ENCODE data around the gene ZFP92. TPM values are rescaled to one million over a fixed set of nuclear protein-coding genes. Genes with fewer than 3 reads are reported as not detected.

Gene ZFP92
- total and polyA plus RNA-seq, 2 donors (not counting 1 experiment from before 2014, with no cell fraction given): 0.06 to 0.17 TPM

DNA sequence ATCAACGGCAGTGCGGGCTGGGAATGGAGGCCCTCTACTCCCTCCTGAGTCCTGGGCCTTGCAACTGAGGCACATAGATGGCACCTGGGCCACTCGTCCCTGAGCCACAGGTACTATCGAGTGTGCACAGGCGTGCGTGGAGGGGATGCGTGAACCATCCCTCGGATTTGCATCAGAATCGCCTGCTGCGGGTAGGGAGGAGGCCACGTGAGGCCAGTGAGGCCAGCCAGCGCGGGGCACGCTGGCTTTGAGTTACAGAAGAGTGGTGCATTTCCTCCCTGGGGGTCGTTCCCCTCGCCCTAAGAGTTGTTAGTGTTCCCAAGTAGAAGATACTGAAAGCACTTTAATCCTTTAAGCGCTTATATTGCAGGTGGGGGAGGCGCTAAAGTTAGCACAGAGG is 10.6 kb downstream of the ZFP92 start:
- Histone ChIP-seq H3K79me2 (ENCODE audit: control insufficient read depth, insufficient read depth, low read length) (no peaks in the 10 kb centered on the region), H2AFZ (ENCODE audit: low read length) (no peak overlapping the region), H3K27me3 (ENCODE audit: control insufficient read depth, insufficient read depth, low read length) (no peaks in the 10 kb centered on the region), H3K9me3 (ENCODE audit: control insufficient read depth, insufficient read depth, low read depth, low read length) (no peaks in the 10 kb centered on the region), H3K36me3 (ENCODE audit: control insufficient read depth, insufficient read depth, low read length) (no peaks in the 10 kb centered on the region), H3K4me3 (replicated peaks in 1 of 4; ENCODE audit: control extremely low read depth in 1 of 4, insufficient read depth in 1 of 4, low read depth in 3 of 4, low read length in 4 of 4) (no peak overlapping the region), H3K4me2 (ENCODE audit: extremely low read depth, insufficient read depth, low read length) (no peak overlapping the region), H4K20me1 (ENCODE audit: control insufficient read depth, extremely low read depth, insufficient read depth, low read length) (no peaks in the 10 kb centered on the region), H3K4me1 (ENCODE audit: control insufficient read depth, extremely low read depth, insufficient read depth, low read length) (no peaks in the 10 kb centered on the region), H3K9ac (ENCODE audit: insufficient read depth, low read length) (no peak overlapping the region), H3K27ac (ENCODE audit: insufficient read depth, low read length) (no peak overlapping the region)
- no peak for DNase-seq (ENCODE audit: low read depth in 2 of 2)
- TF ChIP-seq, protein P1, sequence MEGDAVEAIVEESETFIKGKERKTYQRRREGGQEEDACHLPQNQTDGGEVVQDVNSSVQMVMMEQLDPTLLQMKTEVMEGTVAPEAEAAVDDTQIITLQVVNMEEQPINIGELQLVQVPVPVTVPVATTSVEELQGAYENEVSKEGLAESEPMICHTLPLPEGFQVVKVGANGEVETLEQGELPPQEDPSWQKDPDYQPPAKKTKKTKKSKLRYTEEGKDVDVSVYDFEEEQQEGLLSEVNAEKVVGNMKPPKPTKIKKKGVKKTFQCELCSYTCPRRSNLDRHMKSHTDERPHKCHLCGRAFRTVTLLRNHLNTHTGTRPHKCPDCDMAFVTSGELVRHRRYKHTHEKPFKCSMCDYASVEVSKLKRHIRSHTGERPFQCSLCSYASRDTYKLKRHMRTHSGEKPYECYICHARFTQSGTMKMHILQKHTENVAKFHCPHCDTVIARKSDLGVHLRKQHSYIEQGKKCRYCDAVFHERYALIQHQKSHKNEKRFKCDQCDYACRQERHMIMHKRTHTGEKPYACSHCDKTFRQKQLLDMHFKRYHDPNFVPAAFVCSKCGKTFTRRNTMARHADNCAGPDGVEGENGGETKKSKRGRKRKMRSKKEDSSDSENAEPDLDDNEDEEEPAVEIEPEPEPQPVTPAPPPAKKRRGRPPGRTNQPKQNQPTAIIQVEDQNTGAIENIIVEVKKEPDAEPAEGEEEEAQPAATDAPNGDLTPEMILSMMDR (conservative IDR thresholded peaks at IDR 0.05 in 1 of 2, IDR thresholded peaks at IDR 0.05 in 1 of 2; ENCODE audit: low read depth in 1 of 2, low read length in 2 of 2): no peak
- no peak for TF ChIP-seq EZH2 (IDR thresholded peaks at IDR 0.05; ENCODE audit: low read length, missing control alignments)

DNA sequence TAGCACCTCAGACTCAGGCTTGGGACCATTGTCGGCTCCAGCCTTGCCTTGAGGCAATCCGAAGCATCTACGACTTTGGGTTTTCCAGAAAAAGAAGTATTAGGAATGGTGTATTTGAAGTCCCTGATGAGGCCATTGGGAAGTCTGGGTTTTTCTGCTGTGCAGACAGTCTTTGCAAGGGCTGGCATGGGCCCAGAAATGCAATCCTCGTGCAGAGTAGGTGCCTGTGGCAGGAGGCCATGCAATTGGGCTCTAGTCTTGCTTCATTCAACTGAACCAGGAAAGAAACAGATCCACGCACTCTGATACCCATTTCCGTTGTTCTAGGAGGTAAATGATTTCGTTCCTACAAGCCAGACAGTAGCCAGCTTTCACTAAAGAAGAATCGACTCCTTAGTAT is 12.4 kb downstream of the ZFP92 start:
- no peak overlapping the region for H2AFZ ChIP-seq (ENCODE audit: low read length)
- no peak overlapping the region for H3K27ac ChIP-seq (ENCODE audit: insufficient read depth, low read length)
- no peaks in the 10 kb centered on the region for H3K9me3 ChIP-seq (ENCODE audit: control insufficient read depth, insufficient read depth, low read depth, low read length)
- no peaks in the 10 kb centered on the region for H3K4me1 ChIP-seq (ENCODE audit: control insufficient read depth, extremely low read depth, insufficient read depth, low read length)
- no peak overlapping the region for H3K4me3 ChIP-seq (replicated peaks in 1 of 4; ENCODE audit: control extremely low read depth in 1 of 4, insufficient read depth in 1 of 4, low read depth in 3 of 4, low read length in 4 of 4)
- H4K20me1 ChIP-seq (ENCODE audit: control insufficient read depth, extremely low read depth, insufficient read depth, low read length): no peaks in the 10 kb centered on the region
- no peaks in the 10 kb centered on the region for H3K27me3 ChIP-seq (ENCODE audit: control insufficient read depth, insufficient read depth, low read length)
- H3K36me3 ChIP-seq (ENCODE audit: control insufficient read depth, insufficient read depth, low read length): no peaks in the 10 kb centered on the region
- TF ChIP-seq, protein P1 (conservative IDR thresholded peaks at IDR 0.05 in 1 of 2, IDR thresholded peaks at IDR 0.05 in 1 of 2; ENCODE audit: low read depth in 1 of 2, low read length in 2 of 2): no peak
- TF ChIP-seq EZH2 (IDR thresholded peaks at IDR 0.05; ENCODE audit: low read length, missing control alignments): no peak
- DNase-seq (ENCODE audit: low read depth in 2 of 2): peak in 1 of 2 donors; percentile 14
- H3K9ac ChIP-seq (ENCODE audit: insufficient read depth, low read length): no peak overlapping the region
- H3K4me2 ChIP-seq (ENCODE audit: extremely low read depth, insufficient read depth, low read length): no peak overlapping the region
- no peaks in the 10 kb centered on the region for H3K79me2 ChIP-seq (ENCODE audit: control insufficient read depth, insufficient read depth, low read length)

DNA sequence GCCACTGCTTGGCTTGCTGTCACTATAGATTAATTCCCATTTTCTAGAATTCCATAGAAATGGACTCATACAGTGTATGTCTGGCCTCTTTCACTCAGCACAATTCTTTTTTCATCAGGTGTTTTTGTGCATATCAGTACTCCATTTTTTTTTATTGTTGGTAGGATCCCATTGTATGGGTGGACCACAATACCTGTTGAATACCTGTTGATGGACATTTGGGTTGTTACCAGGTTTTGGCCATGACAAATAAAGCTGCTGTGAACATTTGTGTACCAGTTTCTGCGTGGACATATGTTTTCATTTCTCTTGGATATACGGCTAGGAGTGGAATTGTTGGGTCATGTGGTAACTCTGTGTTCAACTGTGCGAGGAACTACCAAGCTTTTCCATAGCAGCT is 14.9 kb downstream of the ZFP92 start:
- Histone ChIP-seq H3K27me3 (ENCODE audit: control insufficient read depth, insufficient read depth, low read length) (no peaks in the 10 kb centered on the region), H3K4me1 (ENCODE audit: control insufficient read depth, extremely low read depth, insufficient read depth, low read length) (no peaks in the 10 kb centered on the region), H3K79me2 (ENCODE audit: control insufficient read depth, insufficient read depth, low read length) (no peaks in the 10 kb centered on the region), H3K27ac (ENCODE audit: insufficient read depth, low read length) (no peak overlapping the region), H3K4me2 (ENCODE audit: extremely low read depth, insufficient read depth, low read length) (no peak overlapping the region), H4K20me1 (ENCODE audit: control insufficient read depth, extremely low read depth, insufficient read depth, low read length) (no peaks in the 10 kb centered on the region), H2AFZ (ENCODE audit: low read length) (no peak overlapping the region), H3K9me3 (ENCODE audit: control insufficient read depth, insufficient read depth, low read depth, low read length) (no peaks in the 10 kb centered on the region), H3K9ac (ENCODE audit: insufficient read depth, low read length) (no peak overlapping the region), H3K36me3 (ENCODE audit: control insufficient read depth, insufficient read depth, low read length) (no peaks in the 10 kb centered on the region), H3K4me3 (replicated peaks in 1 of 4; ENCODE audit: control extremely low read depth in 1 of 4, insufficient read depth in 1 of 4, low read depth in 3 of 4, low read length in 4 of 4) (no peak overlapping the region)
- no peak for TF ChIP-seq EZH2 (IDR thresholded peaks at IDR 0.05; ENCODE audit: low read length, missing control alignments)
- TF ChIP-seq, protein P1 (conservative IDR thresholded peaks at IDR 0.05 in 1 of 2, IDR thresholded peaks at IDR 0.05 in 1 of 2; ENCODE audit: low read depth in 1 of 2, low read length in 2 of 2): no peak
- DNase-seq (ENCODE audit: low read depth in 2 of 2): no peak
